Lower lobe of right lung (tissue), 2 donors: ENCODE results near the gene CHCHD6. TPM values are rescaled to one million over a fixed set of nuclear protein-coding genes. Genes with fewer than 3 reads are reported as not detected.

Source experiments
- ATAC-seq, 2 donors: fragments of 200-7000 bp; cut with Tn5 transposase; one replicate each; pipeline ENCODE4 v1.9.1; 2020 to 2022; ENCODE audit warnings: mild to moderate bottlenecking in 2 of 2, moderate library complexity in 2 of 2
- DNase-seq: peaks from one replicate; pipeline ENCODE4 v3.0.0-alpha.2; 2020
- H3K27ac ChIP-seq: fragments of 200-600 bp; one replicate; pipeline ENCODE4 v1.8.0; 2022
- H3K27me3 ChIP-seq: fragments of 200-600 bp; one replicate; pipeline ENCODE4 v1.8.0; 2022; ENCODE audit warnings: low read depth
- H3K36me3 ChIP-seq: fragments of 200-600 bp; one replicate; pipeline ENCODE4 v1.8.0; 2022; ENCODE audit warnings: mild to moderate bottlenecking
- H3K4me1 ChIP-seq: fragments of 200-600 bp; one replicate; pipeline ENCODE4 v1.8.0; 2022
- H3K4me3 ChIP-seq: fragments of 200-600 bp; one replicate; pipeline ENCODE4 v1.8.0; 2022; ENCODE audit warnings: mild to moderate bottlenecking
- H3K9me3 ChIP-seq: fragments of 200-600 bp; one replicate; pipeline ENCODE4 v1.8.0; 2022
- intact Hi-C: fragments of 100-400 bp; cut with DNase I; formaldehyde crosslinking; loops from one replicate; pipeline ENCODE4 v1.11.0; 2022
- total RNA-seq: library from RNA; stranded (reverse); fragmentation: NEBNext Ultra II Directional; extraction: Animal tissue kit (Norgen Biotek cat#: 25700); gene quantifications from one replicate; pipeline ENCODE4 v1.2.1, GENCODE V29; 2021
- TF ChIP-seq, protein P1 (sequence below): fragments of 200-600 bp; IDR thresholded peaks from one replicate; pipeline ENCODE4 v1.8.0; 2022; ENCODE audit warnings: antibody characterized with exemption, mild to moderate bottlenecking
- donor health status: DM: no; HTN: yes; CAD: no; lungs with severe emphysema.

Gene CHCHD6
- total RNA-seq, 1 donor from 2014 or later = 12.2 TPM

DNA sequence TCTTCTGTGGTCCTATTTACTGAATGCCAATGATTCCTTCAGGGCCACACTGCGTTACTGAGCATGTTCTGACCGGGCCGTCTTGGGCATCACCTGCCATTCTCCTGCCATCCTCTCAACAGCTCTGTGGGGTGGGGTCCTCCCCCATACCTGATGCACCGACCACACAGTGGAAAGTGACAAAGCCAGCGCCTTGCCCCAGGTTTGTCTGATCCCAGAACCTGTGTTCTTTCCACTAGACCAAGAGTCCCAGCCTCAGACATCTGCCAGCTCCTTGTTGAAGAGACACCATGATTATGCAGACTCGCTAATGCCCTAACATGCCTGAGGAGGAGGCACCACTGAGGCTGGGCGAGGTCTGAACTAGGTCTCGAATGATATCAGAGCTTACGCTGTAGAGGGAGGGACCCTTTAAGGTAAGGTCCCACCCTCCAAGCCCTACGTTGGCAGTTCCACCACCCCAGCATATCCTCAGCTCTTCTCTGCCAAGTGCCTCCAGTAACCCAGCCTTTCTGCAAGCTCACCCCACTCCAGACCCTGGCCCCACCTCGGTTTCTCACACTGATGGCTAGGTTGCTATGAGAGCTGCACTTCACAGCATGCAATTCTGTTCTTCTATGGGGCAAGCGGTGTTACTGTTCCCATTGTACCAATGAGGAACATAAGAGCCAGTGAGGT lies 249.1 kb downstream of the CHCHD6 start:
- H3K4me1 ChIP-seq = no peaks in the 10 kb centered on the region
- H3K36me3 ChIP-seq = peaks cover 4% of the 10 kb centered on the region
- DNase-seq (no peak), ATAC-seq (no peak)
- no peaks in the 10 kb centered on the region for H3K9me3 ChIP-seq
- TF ChIP-seq, protein P1, sequence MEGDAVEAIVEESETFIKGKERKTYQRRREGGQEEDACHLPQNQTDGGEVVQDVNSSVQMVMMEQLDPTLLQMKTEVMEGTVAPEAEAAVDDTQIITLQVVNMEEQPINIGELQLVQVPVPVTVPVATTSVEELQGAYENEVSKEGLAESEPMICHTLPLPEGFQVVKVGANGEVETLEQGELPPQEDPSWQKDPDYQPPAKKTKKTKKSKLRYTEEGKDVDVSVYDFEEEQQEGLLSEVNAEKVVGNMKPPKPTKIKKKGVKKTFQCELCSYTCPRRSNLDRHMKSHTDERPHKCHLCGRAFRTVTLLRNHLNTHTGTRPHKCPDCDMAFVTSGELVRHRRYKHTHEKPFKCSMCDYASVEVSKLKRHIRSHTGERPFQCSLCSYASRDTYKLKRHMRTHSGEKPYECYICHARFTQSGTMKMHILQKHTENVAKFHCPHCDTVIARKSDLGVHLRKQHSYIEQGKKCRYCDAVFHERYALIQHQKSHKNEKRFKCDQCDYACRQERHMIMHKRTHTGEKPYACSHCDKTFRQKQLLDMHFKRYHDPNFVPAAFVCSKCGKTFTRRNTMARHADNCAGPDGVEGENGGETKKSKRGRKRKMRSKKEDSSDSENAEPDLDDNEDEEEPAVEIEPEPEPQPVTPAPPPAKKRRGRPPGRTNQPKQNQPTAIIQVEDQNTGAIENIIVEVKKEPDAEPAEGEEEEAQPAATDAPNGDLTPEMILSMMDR = no peak
- no peaks in the 10 kb centered on the region for H3K27me3 ChIP-seq
- H3K4me3 ChIP-seq = no peak overlapping the region
- intact Hi-C loops = no loop called here
- no peak overlapping the region for H3K27ac ChIP-seq

DNA sequence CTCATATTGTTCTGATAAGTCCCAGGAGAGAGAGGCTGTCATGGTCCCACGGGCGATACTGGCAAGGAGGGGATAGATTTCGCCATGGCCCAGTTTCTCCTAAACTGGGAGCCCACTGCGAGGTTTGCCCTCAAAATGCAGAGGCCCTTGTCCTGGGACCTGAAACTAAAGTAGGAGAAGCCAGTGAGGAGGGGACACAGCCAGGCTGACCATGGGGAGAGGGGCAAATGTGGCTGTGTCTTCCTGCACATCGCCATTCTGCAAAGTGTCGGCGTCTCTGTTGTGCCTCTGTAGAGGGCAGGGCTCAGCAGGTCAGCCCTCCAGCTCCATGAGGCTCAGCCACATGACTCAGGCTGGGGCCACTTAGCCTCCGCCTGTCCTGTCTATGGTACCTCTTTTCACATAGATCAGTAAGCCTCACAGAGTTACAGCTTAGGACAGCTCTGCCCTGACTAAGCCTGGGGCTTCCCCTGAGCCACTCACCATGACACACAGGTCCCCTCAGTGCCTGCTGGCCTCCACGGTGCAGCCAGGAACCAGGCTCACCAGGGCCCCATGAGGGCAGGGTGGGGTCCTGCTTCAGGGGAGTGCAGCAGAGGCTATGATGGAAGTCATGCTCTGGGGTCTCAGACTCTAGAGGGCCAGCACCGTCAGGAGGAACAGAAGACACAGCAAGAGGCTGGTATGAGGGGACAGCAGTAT lies 250.3 kb downstream of the CHCHD6 start:
- H3K9me3 ChIP-seq = no peaks in the 10 kb centered on the region
- intact Hi-C loops = no loop called here
- no peaks in the 10 kb centered on the region for H3K36me3 ChIP-seq
- no peak overlapping the region for H3K27ac ChIP-seq
- TF ChIP-seq, protein P1 = no peak
- ATAC-seq (no peak), DNase-seq (no peak)
- no peak overlapping the region for H3K4me3 ChIP-seq
- no peaks in the 10 kb centered on the region for H3K27me3 ChIP-seq
- no peaks in the 10 kb centered on the region for H3K4me1 ChIP-seq

DNA sequence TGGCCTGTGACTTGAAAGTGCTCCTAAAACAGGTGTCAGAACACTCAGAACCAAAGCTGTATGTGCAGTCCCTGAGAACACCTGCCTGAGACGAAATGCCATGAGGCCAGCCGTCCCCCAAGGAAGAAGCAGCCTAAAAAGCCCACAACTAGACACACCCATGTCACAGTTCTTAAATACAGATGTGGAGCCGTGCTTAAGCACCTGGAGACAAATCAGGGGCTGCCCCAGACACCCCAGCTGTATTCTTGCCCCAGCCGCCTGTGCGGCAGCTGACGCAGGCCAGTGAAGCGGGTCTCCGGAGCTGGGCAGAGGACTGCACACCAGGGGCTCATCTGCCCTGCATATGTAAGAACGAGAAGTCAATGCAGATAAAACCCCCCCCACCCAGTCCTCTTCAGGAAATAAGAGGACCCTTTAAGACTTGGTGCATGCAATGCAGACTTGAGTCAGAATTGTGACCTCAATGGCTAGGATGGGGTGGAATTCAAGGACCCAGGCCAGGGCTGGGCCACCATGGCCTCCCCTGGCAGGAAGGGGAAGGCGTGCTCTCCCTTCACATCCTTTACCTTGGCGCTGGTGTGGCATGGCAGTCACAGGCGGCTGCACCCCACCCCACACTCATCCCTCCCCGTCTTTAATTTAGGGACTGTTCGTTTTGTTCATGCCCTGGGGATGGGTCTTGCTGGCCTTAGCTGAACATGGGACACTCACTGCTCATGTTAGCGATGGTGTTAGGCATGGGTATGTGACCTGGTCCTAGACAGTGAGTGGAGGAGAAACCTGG lies 251.2 kb downstream of the CHCHD6 start:
- intact Hi-C loops = no loop called here
- H3K36me3 ChIP-seq = no peaks in the 10 kb centered on the region
- H3K27me3 ChIP-seq = no peaks in the 10 kb centered on the region
- no peak for ATAC-seq
- H3K4me1 ChIP-seq = peaks cover 3% of the 10 kb centered on the region
- no peak overlapping the region for H3K27ac ChIP-seq
- no peak for DNase-seq
- no peak overlapping the region for H3K4me3 ChIP-seq
- H3K9me3 ChIP-seq = no peaks in the 10 kb centered on the region
- TF ChIP-seq, protein P1 = no peak

DNA sequence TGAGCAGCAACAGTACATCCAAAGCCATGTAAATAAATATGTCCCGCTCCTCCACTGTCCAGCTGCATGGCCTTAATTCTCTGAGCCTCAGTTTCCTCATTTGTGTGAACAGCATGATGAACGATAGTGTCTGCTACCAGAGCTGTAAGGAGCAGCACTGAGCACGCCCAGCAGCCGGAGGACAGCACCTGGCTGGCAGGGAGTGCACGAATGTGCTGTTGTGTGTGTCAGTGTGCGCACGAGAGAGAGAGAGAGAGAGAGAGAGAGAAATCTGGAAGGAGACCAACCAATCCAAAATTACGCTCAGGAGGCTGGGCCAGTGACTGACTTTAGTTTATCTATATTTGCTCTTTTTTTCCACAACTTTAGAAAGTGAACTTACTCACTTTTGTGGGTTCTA lies 252.3 kb downstream of the CHCHD6 start:
- Histone ChIP-seq H3K4me1 (peaks cover 14% of the 10 kb centered on the region), H3K27ac (no peak overlapping the region), H3K27me3 (no peaks in the 10 kb centered on the region), H3K9me3 (no peaks in the 10 kb centered on the region), H3K36me3 (no peaks in the 10 kb centered on the region), H3K4me3 (no peak overlapping the region)
- ATAC-seq = no peak
- no peak for DNase-seq
- TF ChIP-seq, protein P1 = no peak
- intact Hi-C loops = no loop called here

DNA sequence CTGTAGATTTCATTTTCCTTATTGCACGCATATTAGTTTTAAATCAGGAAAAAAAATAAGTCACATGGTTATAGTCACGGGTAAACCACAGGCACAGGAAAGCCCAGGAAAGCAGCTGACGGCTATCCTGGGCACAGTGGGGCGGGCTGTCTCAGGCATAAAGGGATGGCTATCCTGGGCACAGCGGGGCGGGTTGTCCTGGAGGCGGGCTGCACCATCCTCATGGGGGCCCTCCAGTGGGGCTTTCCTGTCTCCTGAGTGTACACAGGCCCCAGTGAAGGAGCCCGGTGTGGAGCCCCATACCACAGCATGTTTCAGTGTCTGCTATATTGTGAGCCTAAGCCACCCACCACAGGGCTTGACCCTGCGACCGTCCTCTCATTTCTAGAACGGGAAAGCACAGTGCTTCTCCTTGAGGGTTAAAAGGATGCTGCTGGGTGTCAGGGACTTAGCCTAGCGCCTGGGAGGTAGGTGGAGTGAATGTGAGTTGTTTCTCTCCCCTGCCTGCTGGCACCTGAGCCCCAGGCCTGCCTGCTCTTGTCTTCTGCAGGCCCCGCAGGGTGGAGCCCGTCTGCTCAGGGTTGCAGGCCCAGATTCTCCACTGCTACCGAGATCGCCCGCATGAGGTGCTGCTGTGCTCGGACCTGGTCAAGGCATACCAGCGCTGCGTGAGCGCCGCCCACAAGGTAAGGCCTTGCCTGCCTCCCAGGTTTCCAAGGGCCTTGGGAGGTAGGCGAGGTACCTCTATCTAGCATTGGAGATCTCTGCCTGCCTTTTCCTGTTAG lies 253.0 kb downstream of the CHCHD6 start:
- Histone ChIP-seq H3K4me3 (no peak overlapping the region), H3K4me1 (peaks cover 21% of the 10 kb centered on the region), H3K27me3 (no peaks in the 10 kb centered on the region), H3K9me3 (no peaks in the 10 kb centered on the region), H3K27ac (no peak overlapping the region), H3K36me3 (no peaks in the 10 kb centered on the region)
- TF ChIP-seq, protein P1 = no peak
- intact Hi-C loops = no loop called here
- DNase-seq (no peak), ATAC-seq (no peak)
